Spleen (tissue), 11 donors: ENCODE data around the gene PLPP7. TPM values are rescaled to one million over a fixed set of nuclear protein-coding genes. Genes with fewer than 3 reads are reported as not detected.

ENCODE experiments used
- DNase-seq: peaks from one replicate; pipeline ENCODE4 v3.0.0-alpha.2; 2020
- H3K27ac ChIP-seq, 8 donors: fragments of 200-600 bp; sonication (generic) in 7 of 8; 1 replicate in 4 of 8; 2 replicates in 4 of 8; pipeline versions ENCODE4 v1.5.0 to v1.8.0; 2016 to 2021; ENCODE audit warnings: inconsistent platforms in 4 of 8, mild to moderate bottlenecking in 4 of 8, moderate library complexity in 1 of 8
- H3K27me3 ChIP-seq, 7 donors: fragments of 200-600 bp; sonication (generic) in 6 of 7; replicated peaks in 1 of 7; 1 replicate in 4 of 7; 2 replicates in 3 of 7; pipeline versions ENCODE4 v1.5.0 to v1.8.0; 2016 to 2021; ENCODE audit warnings: inconsistent platforms in 3 of 7, mild to moderate bottlenecking in 1 of 7
- H3K36me3 ChIP-seq, 6 donors: fragments of 200-600 bp; sonication (generic) in 5 of 6; 1 replicate in 4 of 6; 2 replicates in 2 of 6; pipeline versions ENCODE4 v1.5.0 to v1.8.0; 2016 to 2021; ENCODE audit warnings: inconsistent platforms in 2 of 6
- H3K4me1 ChIP-seq, 6 donors: fragments of 200-600 bp; sonication (generic) in 5 of 6; 1 replicate in 3 of 6; 2 replicates in 3 of 6; pipeline versions ENCODE4 v1.5.0 to v1.8.0; 2016 to 2021; ENCODE audit warnings: inconsistent platforms in 3 of 6
- H3K4me3 ChIP-seq, 8 donors: fragments of 200-600 bp; sonication (generic) in 7 of 8; 1 replicate in 4 of 8; 2 replicates in 4 of 8; pipeline versions ENCODE4 v1.5.0 to v1.8.0; 2016 to 2021; ENCODE audit warnings: inconsistent platforms in 4 of 8, mild to moderate bottlenecking in 4 of 8, moderate library complexity in 2 of 8
- H3K9me3 ChIP-seq, 8 donors: fragments of 200-600 bp; sonication (generic) in 7 of 8; 1 replicate in 4 of 8; 2 replicates in 4 of 8; pipeline versions ENCODE4 v1.5.0 to v1.8.0; 2016 to 2021; ENCODE audit warnings: inconsistent platforms in 4 of 8
- CTCF ChIP-seq, 11 experiments: fragments of 200-600 bp in 7 of 11; fragments of 450-650 bp in 4 of 11; sonication (generic) in 4 of 11; IDR thresholded peaks in 8 of 11; conservative IDR thresholded peaks in 3 of 11; 1 replicate in 7 of 11; 2 replicates in 4 of 11; pipeline versions ENCODE4 v1.4.0 to v1.8.0; 2016 to 2021; ENCODE audit warnings: antibody characterized with exemption in 11 of 11, inconsistent platforms in 4 of 11, mild to moderate bottlenecking in 1 of 11
- POLR2A ChIP-seq, 3 donors: fragments of 450-650 bp; IDR thresholded peaks; one replicate each; pipeline ENCODE4 v1.5.1; 2017; ENCODE audit warnings: antibody characterized with exemption in 3 of 3, mild to moderate bottlenecking in 1 of 3
- POLR2AphosphoS5 ChIP-seq, 3 donors: sonication (generic); formaldehyde crosslinking; IDR thresholded peaks; one replicate each; pipeline ENCODE4 v1.5.1; 2017; ENCODE audit warnings: antibody characterized with exemption in 3 of 3
- WGBS, 5 donors: extraction: QIAGEN DNeasy Blood & Tissue Kit in 3 of 5; methylation state at CpG; one replicate each; pipeline versions ENCODE4 v1.1.5 to v1.1.7; 2013 to 2018; 5-methylcytosine and 5-hydroxymethylcytosine counted together
- intact Hi-C: fragments of 100-400 bp; cut with DNase I; formaldehyde crosslinking; loops from one replicate; pipeline ENCODE4 v1.15.0; 2023; ENCODE audit warnings: low total_unique reads
- polyA plus RNA-seq, 3 donors: library from polyadenylated mRNA; stranded (reverse); fragments of 200-250 nt; gene quantifications; one replicate each; pipeline ENCODE4 v1.2.1, GENCODE V29; 2013
- total RNA-seq, 7 donors: library from RNA; depleted of rRNA in 3 of 7; stranded (reverse); fragments of >200 nt in 3 of 7; fragmentation: NEBNext Ultra II Directional in 4 of 7; extraction: Animal tissue kit (Norgen Biotek cat#: 25700) in 4 of 7; gene quantifications; one replicate each; pipeline versions ENCODE4 v1.1.0 to v1.2.1, GENCODE V29; 2016 to 2021
- donor health status: healthy with polysubstance abuse.
- donor health status: DM: no; HTN: no; CAD: no; lungs with moderate emphysema.
- donor health status: DM: no; HTN: no; CAD: no.
- donor health status: Bipolar disorder and iron deficiency.
- donor health status: healthy.
- donor health status: DM: no; HTN: no; CAD: no.
- donor health status: DM: yes; HTN: yes; CAD: no.

PLPP7 gene
- total and polyA plus RNA-seq, 10 donors = 1.1 to 3.8 (median 2.7) TPM

- Histone ChIP-seq H3K27ac (no peak overlapping the region), H3K4me1 (peaks cover 4 to 63% (median 31%) of the 10 kb centered on the region in 6 donors), H3K27me3 (peaks cover 0 to 40% (median 25%) of the 10 kb centered on the region in 7 donors), H3K9me3 (no peaks in the 10 kb centered on the region), H3K36me3 (no peaks in the 10 kb centered on the region), H3K4me3 (no peak overlapping the region)
- 51 to 70% (median 64%) methylated on average over 14 to 19 of the region's 19 CpGs for WGBS, 5 donors
- intact Hi-C loops = loop anchor here (10.0 kb wide), 1 partner anchor 45 kb away; no protein-coding TSS in a partner anchor
- no peak for DNase-seq
- TF ChIP-seq CTCF (IDR thresholded peaks at IDR 0.05 in 8 of 11, conservative IDR thresholded peaks at IDR 0.05 in 3 of 11) (no peak), POLR2AphosphoS5 (IDR thresholded peaks at IDR 0.05) (peak in 1 of 3 donors; percentile 12), POLR2A (IDR thresholded peaks at IDR 0.05) (no peak)
Observed at GRCh38 chr9:131279863-131280570, 9.5 kb upstream of the PLPP7 start.

- no peaks in the 10 kb centered on the region for H3K36me3 ChIP-seq
- peaks cover 0 to 40% (median 25%) of the 10 kb centered on the region in 7 donors for H3K27me3 ChIP-seq
- H3K27ac ChIP-seq = no peak overlapping the region
- 82 to 97% (median 94%) methylated on average over 3 of the region's 3 CpGs for WGBS, 5 donors
- intact Hi-C loops = loop anchor here (10.0 kb wide), 1 partner anchor 46 kb away; no protein-coding TSS in a partner anchor
- no peak overlapping the region for H3K4me3 ChIP-seq
- peaks cover 4 to 56% (median 28%) of the 10 kb centered on the region in 6 donors for H3K4me1 ChIP-seq
- no peaks in the 10 kb centered on the region for H3K9me3 ChIP-seq
- DNase-seq = no peak
- TF ChIP-seq POLR2A (IDR thresholded peaks at IDR 0.05) (no peak), POLR2AphosphoS5 (IDR thresholded peaks at IDR 0.05) (no peak), CTCF (IDR thresholded peaks at IDR 0.05 in 8 of 11, conservative IDR thresholded peaks at IDR 0.05 in 3 of 11) (no peak)
Observed at GRCh38 chr9:131280660-131281059, 8.9 kb upstream of the PLPP7 start.

- TF ChIP-seq POLR2A (IDR thresholded peaks at IDR 0.05) (no peak), POLR2AphosphoS5 (IDR thresholded peaks at IDR 0.05) (no peak), CTCF (IDR thresholded peaks at IDR 0.05 in 8 of 11, conservative IDR thresholded peaks at IDR 0.05 in 3 of 11) (no peak)
- no peak overlapping the region for H3K27ac ChIP-seq
- peaks cover 0 to 40% (median 25%) of the 10 kb centered on the region in 7 donors for H3K27me3 ChIP-seq
- intact Hi-C loops = loop anchor here (10.0 kb wide), 1 partner anchor 47 kb away; no protein-coding TSS in a partner anchor
- H3K9me3 ChIP-seq = no peaks in the 10 kb centered on the region
- H3K4me1 ChIP-seq = peaks cover 4 to 50% (median 22%) of the 10 kb centered on the region in 6 donors
- 87 to 95% (median 91%) methylated on average over 16 to 17 of the region's 17 CpGs for WGBS, 5 donors
- no peak for DNase-seq
- no peak overlapping the region for H3K4me3 ChIP-seq
- H3K36me3 ChIP-seq = no peaks in the 10 kb centered on the region
Observed at GRCh38 chr9:131281119-131281965, 8.2 kb upstream of the PLPP7 start.
